HEK293T (cell line): Measurements from ENCODE around the gene CHRM1.

Source experiments
- ARNT ChIP-seq: fragments of 450-650 bp; IDR thresholded peaks from 2 replicates; pipeline ENCODE4 v1.6.1; 2017; ENCODE audit warnings: mild to moderate bottlenecking
- BHLHE40 ChIP-seq: fragments of 450-650 bp; IDR thresholded peaks from 2 replicates; pipeline ENCODE4 v1.6.1; 2016; ENCODE audit warnings: mild to moderate bottlenecking, moderate library complexity, borderline replicate concordance
- CTBP1 ChIP-seq: fragments of 450-650 bp; IDR thresholded peaks from 2 replicates; pipeline ENCODE4 v1.6.1; 2016; ENCODE audit warnings: borderline replicate concordance
- FOXA1 ChIP-seq: fragments of 450-650 bp; IDR thresholded peaks from 2 replicates; pipeline ENCODE4 v1.6.1; 2016; ENCODE audit warnings: mild to moderate bottlenecking
- FOXK2 ChIP-seq: fragments of 450-650 bp; IDR thresholded peaks from 2 replicates; pipeline ENCODE4 v1.6.1; 2016; ENCODE audit warnings: mild to moderate bottlenecking
- HDGF ChIP-seq: fragments of 450-650 bp; IDR thresholded peaks from 2 replicates; pipeline ENCODE4 v1.6.1; 2017; ENCODE audit warnings: antibody characterized with exemption, borderline replicate concordance
- L3MBTL2 ChIP-seq: fragments of 450-650 bp; conservative IDR thresholded peaks from 2 replicates; pipeline ENCODE4 v1.6.1; 2016; ENCODE audit warnings: mild to moderate bottlenecking
- LEF1 ChIP-seq: fragments of 450-650 bp; IDR thresholded peaks from 2 replicates; pipeline ENCODE4 v1.6.1; 2017; ENCODE audit warnings: mild to moderate bottlenecking, borderline replicate concordance
- NFRKB ChIP-seq: fragments of 450-650 bp; IDR thresholded peaks from 2 replicates; pipeline ENCODE4 v1.6.1; 2016; ENCODE audit warnings: mild to moderate bottlenecking, moderate library complexity
- PKNOX1 ChIP-seq: fragments of 450-650 bp; IDR thresholded peaks from 2 replicates; pipeline ENCODE4 v1.6.1; 2016
- SP1 ChIP-seq: fragments of 450-650 bp; IDR thresholded peaks from 2 replicates; pipeline ENCODE4 v1.6.1; 2017
- SUZ12 ChIP-seq: fragments of 450-650 bp; IDR thresholded peaks from 2 replicates; pipeline ENCODE4 v1.6.1; 2016; ENCODE audit warnings: mild to moderate bottlenecking
- TARDBP ChIP-seq: fragments of 450-650 bp; IDR thresholded peaks from 2 replicates; pipeline ENCODE4 v1.6.1; 2016
- ZNF384 ChIP-seq: fragments of 450-650 bp; IDR thresholded peaks from 2 replicates; pipeline ENCODE4 v1.6.1; 2016

DNA sequence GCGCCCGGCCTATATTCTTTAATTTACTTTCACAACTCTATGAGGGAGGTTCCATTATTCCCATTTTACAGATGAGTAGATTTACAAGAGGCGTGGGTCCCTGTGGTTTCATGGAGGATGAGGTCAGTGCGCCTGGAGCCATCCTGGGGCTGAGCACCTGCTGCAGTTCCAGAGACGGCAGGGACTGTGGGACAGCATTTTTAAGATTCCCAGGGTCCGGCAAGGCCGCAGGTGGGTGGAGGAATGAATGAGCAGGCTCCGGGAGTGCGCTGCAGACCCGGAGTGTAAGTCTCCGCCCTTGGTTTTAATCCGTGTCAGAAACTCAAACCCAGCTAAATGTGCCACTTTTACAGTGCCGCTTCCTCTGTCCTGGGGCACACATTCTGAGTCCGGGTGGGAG lies 4.1 kb upstream of the CHRM1 start:
- TF ChIP-seq CTBP1: no peak
- no peak for TF ChIP-seq SUZ12
- TF ChIP-seq NFRKB: no peak
- no peak for TF ChIP-seq TARDBP
- TF ChIP-seq ZNF384: no peak
- TF ChIP-seq ARNT: no peak
- no peak for TF ChIP-seq LEF1
- no peak for TF ChIP-seq FOXA1
- no peak for TF ChIP-seq PKNOX1
- TF ChIP-seq L3MBTL2: no peak
- no peak for TF ChIP-seq SP1
- no peak for TF ChIP-seq HDGF
- TF ChIP-seq BHLHE40: no peak
- no peak for TF ChIP-seq FOXK2
